ENCODE measurements around the gene TPRG1L. TPM values are rescaled to one million over a fixed set of nuclear protein-coding genes. Genes with fewer than 3 reads are reported as not detected.

TPRG1L gene
- total RNA-seq, 1 donor from 2014 or later: 33.7 TPM

DNA sequence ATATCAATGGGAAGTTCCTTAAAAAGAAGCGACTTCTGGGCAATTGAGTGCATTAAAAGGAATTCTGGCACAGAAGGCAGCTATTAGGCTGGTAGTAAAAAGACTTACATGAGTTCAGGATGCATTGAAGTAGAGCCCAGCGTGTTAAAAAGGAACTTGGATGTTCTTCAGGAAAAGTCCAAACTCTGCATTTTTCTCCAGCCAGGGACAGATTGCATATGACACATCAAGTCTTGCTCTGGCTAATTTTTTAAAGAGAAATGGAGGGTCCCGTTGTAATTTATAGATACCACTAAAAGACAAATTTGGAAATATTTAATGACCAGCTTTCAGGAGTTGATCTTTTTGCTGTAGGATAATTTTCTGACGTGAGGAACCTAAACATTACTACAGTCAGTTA is 1.2 kb downstream of the TPRG1L start:
- DNase-seq (ENCODE audit: low read depth): no peak
- Histone ChIP-seq H3K4me2 (ENCODE audit: low read length) (peak overlapping the region; percentile 95), H3K4me1 (ENCODE audit: insufficient read depth, low read length) (peaks cover 17% of the 10 kb centered on the region), H2AFZ (ENCODE audit: low read depth, low read length) (no peak overlapping the region), H3K9me3 (ENCODE audit: insufficient read depth, low read depth, low read length) (no peaks in the 10 kb centered on the region), H3K4me3 (ENCODE audit: insufficient read depth, low read depth, low read length) (peak overlapping the region; percentile 67), H3K27ac (ENCODE audit: low read depth, low read length) (no peak overlapping the region), H3K27me3 (ENCODE audit: insufficient read depth, low read length) (no peaks in the 10 kb centered on the region), H3K36me3 (ENCODE audit: insufficient read depth, low read length) (peaks cover 7% of the 10 kb centered on the region), H3K9ac (ENCODE audit: low read length) (peak overlapping the region; percentile 78), H4K20me1 (ENCODE audit: insufficient read depth, low read length) (peaks cover 33% of the 10 kb centered on the region), H3K79me2 (ENCODE audit: insufficient read depth, low read length) (peaks cover 15% of the 10 kb centered on the region)
- Mint-ChIP-seq H3K27ac (ENCODE audit: unreplicated experiment) (no peak overlapping the region), H3K36me3 (ENCODE audit: low read depth, unreplicated experiment) (peaks cover 13% of the 10 kb centered on the region), H3K4me1 (ENCODE audit: low read depth, unreplicated experiment) (peaks cover 4% of the 10 kb centered on the region), H3K27me3 (ENCODE audit: low read depth, unreplicated experiment) (no peaks in the 10 kb centered on the region), H3K9me3 (ENCODE audit: unreplicated experiment) (no peaks in the 10 kb centered on the region), H3K4me3 (ENCODE audit: unreplicated experiment) (peak overlapping the region; percentile 84)
- FAIRE-seq: no peak
- TF ChIP-seq, protein P1, sequence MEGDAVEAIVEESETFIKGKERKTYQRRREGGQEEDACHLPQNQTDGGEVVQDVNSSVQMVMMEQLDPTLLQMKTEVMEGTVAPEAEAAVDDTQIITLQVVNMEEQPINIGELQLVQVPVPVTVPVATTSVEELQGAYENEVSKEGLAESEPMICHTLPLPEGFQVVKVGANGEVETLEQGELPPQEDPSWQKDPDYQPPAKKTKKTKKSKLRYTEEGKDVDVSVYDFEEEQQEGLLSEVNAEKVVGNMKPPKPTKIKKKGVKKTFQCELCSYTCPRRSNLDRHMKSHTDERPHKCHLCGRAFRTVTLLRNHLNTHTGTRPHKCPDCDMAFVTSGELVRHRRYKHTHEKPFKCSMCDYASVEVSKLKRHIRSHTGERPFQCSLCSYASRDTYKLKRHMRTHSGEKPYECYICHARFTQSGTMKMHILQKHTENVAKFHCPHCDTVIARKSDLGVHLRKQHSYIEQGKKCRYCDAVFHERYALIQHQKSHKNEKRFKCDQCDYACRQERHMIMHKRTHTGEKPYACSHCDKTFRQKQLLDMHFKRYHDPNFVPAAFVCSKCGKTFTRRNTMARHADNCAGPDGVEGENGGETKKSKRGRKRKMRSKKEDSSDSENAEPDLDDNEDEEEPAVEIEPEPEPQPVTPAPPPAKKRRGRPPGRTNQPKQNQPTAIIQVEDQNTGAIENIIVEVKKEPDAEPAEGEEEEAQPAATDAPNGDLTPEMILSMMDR (IDR thresholded peaks at IDR 0.05; ENCODE audit: insufficient read depth, low read depth, low read length): no peak
- TF ChIP-seq EZH2 (IDR thresholded peaks at IDR 0.05; ENCODE audit: insufficient read depth, low read length): no peak

- Mint-ChIP-seq H3K27ac (ENCODE audit: unreplicated experiment) (no peak overlapping the region), H3K4me3 (ENCODE audit: unreplicated experiment) (no peak overlapping the region), H3K27me3 (ENCODE audit: low read depth, unreplicated experiment) (no peaks in the 10 kb centered on the region), H3K4me1 (ENCODE audit: low read depth, unreplicated experiment) (peaks cover 4% of the 10 kb centered on the region), H3K36me3 (ENCODE audit: low read depth, unreplicated experiment) (peaks cover 13% of the 10 kb centered on the region), H3K9me3 (ENCODE audit: unreplicated experiment) (no peaks in the 10 kb centered on the region)
- H3K4me1 ChIP-seq (ENCODE audit: insufficient read depth, low read length): peaks cover 17% of the 10 kb centered on the region
- no peak overlapping the region for H3K9ac ChIP-seq (ENCODE audit: low read length)
- FAIRE-seq: no peak
- no peaks in the 10 kb centered on the region for H3K9me3 ChIP-seq (ENCODE audit: insufficient read depth, low read depth, low read length)
- H2AFZ ChIP-seq (ENCODE audit: low read depth, low read length): no peak overlapping the region
- peaks cover 28% of the 10 kb centered on the region for H4K20me1 ChIP-seq (ENCODE audit: insufficient read depth, low read length)
- H3K4me3 ChIP-seq (ENCODE audit: insufficient read depth, low read depth, low read length): no peak overlapping the region
- H3K27ac ChIP-seq (ENCODE audit: low read depth, low read length): no peak overlapping the region
- H3K27me3 ChIP-seq (ENCODE audit: insufficient read depth, low read length): no peaks in the 10 kb centered on the region
- peaks cover 15% of the 10 kb centered on the region for H3K79me2 ChIP-seq (ENCODE audit: insufficient read depth, low read length)
- H3K36me3 ChIP-seq (ENCODE audit: insufficient read depth, low read length): peaks cover 7% of the 10 kb centered on the region
- TF ChIP-seq, protein P1 (IDR thresholded peaks at IDR 0.05; ENCODE audit: insufficient read depth, low read depth, low read length): no peak
- TF ChIP-seq EZH2 (IDR thresholded peaks at IDR 0.05; ENCODE audit: insufficient read depth, low read length): no peak
- DNase-seq (ENCODE audit: low read depth): no peak
- H3K4me2 ChIP-seq (ENCODE audit: low read length): no peak overlapping the region
These were observed 2.9 kb downstream of the TPRG1L start for GRCh38 chr1:3627515-3628253.

- Mint-ChIP-seq H3K27me3 (ENCODE audit: low read depth, unreplicated experiment) (no peaks in the 10 kb centered on the region), H3K4me3 (ENCODE audit: unreplicated experiment) (no peak overlapping the region), H3K27ac (ENCODE audit: unreplicated experiment) (no peak overlapping the region), H3K9me3 (ENCODE audit: unreplicated experiment) (no peaks in the 10 kb centered on the region), H3K36me3 (ENCODE audit: low read depth, unreplicated experiment) (peaks cover 16% of the 10 kb centered on the region), H3K4me1 (ENCODE audit: low read depth, unreplicated experiment) (peaks cover 4% of the 10 kb centered on the region)
- Histone ChIP-seq H2AFZ (ENCODE audit: low read depth, low read length) (no peak overlapping the region), H3K4me2 (ENCODE audit: low read length) (no peak overlapping the region), H3K27me3 (ENCODE audit: insufficient read depth, low read length) (no peaks in the 10 kb centered on the region), H3K36me3 (ENCODE audit: insufficient read depth, low read length) (peaks cover 7% of the 10 kb centered on the region), H3K4me1 (ENCODE audit: insufficient read depth, low read length) (peaks cover 13% of the 10 kb centered on the region), H3K9ac (ENCODE audit: low read length) (no peak overlapping the region), H4K20me1 (ENCODE audit: insufficient read depth, low read length) (peaks cover 20% of the 10 kb centered on the region), H3K9me3 (ENCODE audit: insufficient read depth, low read depth, low read length) (no peaks in the 10 kb centered on the region), H3K27ac (ENCODE audit: low read depth, low read length) (no peak overlapping the region), H3K79me2 (ENCODE audit: insufficient read depth, low read length) (peaks cover 11% of the 10 kb centered on the region), H3K4me3 (ENCODE audit: insufficient read depth, low read depth, low read length) (no peak overlapping the region)
- DNase-seq (ENCODE audit: low read depth) (no peak), FAIRE-seq (no peak)
- TF ChIP-seq EZH2 (IDR thresholded peaks at IDR 0.05; ENCODE audit: insufficient read depth, low read length): no peak
- TF ChIP-seq, protein P1 (IDR thresholded peaks at IDR 0.05; ENCODE audit: insufficient read depth, low read depth, low read length): no peak
These were observed 3.6 kb downstream of the TPRG1L start for GRCh38 chr1:3628445-3628844.
